ENCODE data around the gene KAT7. TPM values are rescaled to one million over a fixed set of nuclear protein-coding genes. Genes with fewer than 3 reads are reported as not detected.
A peak's percentile ranks its signal among the peaks of the same experiment; 100 is the strongest.

KAT7 gene
- polyA plus RNA-seq, 3 donors: 49.9 to 53.4 (median 50.0) TPM

GRCh38 chr17:49862781-49863331, 74.4 kb downstream of the KAT7 start:
- DNase-seq (ENCODE audit: low read depth in 3 of 3, low spot score in 2 of 3): no peak

- DNase-seq (ENCODE audit: low read depth in 3 of 3, low spot score in 2 of 3): no peak
These were observed 77.5 kb downstream of the KAT7 start for GRCh38 chr17:49866019-49866380.

- no peak for DNase-seq (ENCODE audit: low read depth in 3 of 3, low spot score in 2 of 3)
These were observed 78.5 kb downstream of the KAT7 start for GRCh38 chr17:49866882-49867413.

GRCh38 chr17:49869038-49869374, 80.5 kb downstream of the KAT7 start:
- DNase-seq (ENCODE audit: low read depth in 3 of 3, low spot score in 2 of 3): no peak

- DNase-seq (ENCODE audit: low read depth in 3 of 3, low spot score in 2 of 3): no peak
These were observed 81.8 kb downstream of the KAT7 start for GRCh38 chr17:49870298-49870697.

- DNase-seq (ENCODE audit: low read depth in 3 of 3, low spot score in 2 of 3): no peak
These were observed 82.7 kb downstream of the KAT7 start for GRCh38 chr17:49871211-49871610.

- no peak for DNase-seq (ENCODE audit: low read depth in 3 of 3, low spot score in 2 of 3)
These were observed 84.4 kb downstream of the KAT7 start for GRCh38 chr17:49872754-49873377.

- no peak for DNase-seq (ENCODE audit: low read depth in 3 of 3, low spot score in 2 of 3)
These were observed 85.0 kb downstream of the KAT7 start for GRCh38 chr17:49873466-49873865.

- no peak for DNase-seq (ENCODE audit: low read depth in 3 of 3, low spot score in 2 of 3)
These were observed 85.4 kb downstream of the KAT7 start for GRCh38 chr17:49873926-49874325.

GRCh38 chr17:49874911-49875310, 86.4 kb downstream of the KAT7 start:
- DNase-seq (ENCODE audit: low read depth in 3 of 3, low spot score in 2 of 3): no peak

GRCh38 chr17:49875685-49876084, 87.2 kb downstream of the KAT7 start:
- no peak for DNase-seq (ENCODE audit: low read depth in 3 of 3, low spot score in 2 of 3)

GRCh38 chr17:49878931-49879904, 90.7 kb downstream of the KAT7 start:
- no peak for DNase-seq (ENCODE audit: low read depth in 3 of 3, low spot score in 2 of 3)

GRCh38 chr17:49880291-49881053, 92.0 kb downstream of the KAT7 start:
- peak; percentile 36 to 67 (median 51) for DNase-seq (ENCODE audit: low read depth in 3 of 3, low spot score in 2 of 3)

- DNase-seq (ENCODE audit: low read depth in 3 of 3, low spot score in 2 of 3): no peak
These were observed 92.5 kb downstream of the KAT7 start for GRCh38 chr17:49881054-49881402.

- DNase-seq (ENCODE audit: low read depth in 3 of 3, low spot score in 2 of 3): no peak
These were observed 94.0 kb downstream of the KAT7 start for GRCh38 chr17:49882434-49882833.

Other genes with a start within 250 kb of the KAT7 start
- 1 to 10 TPM; 1.3 to 1.5 (median 1.4) TPM for gene NXPH3, start 212.8 kb upstream of the KAT7 start, polyA plus RNA-seq (ENCODE audit: insufficient read length in 3 of 3)
- 10 to 100 TPM; 62.8 to 70.9 (median 65.7) TPM for gene SPOP, start 110.6 kb upstream of the KAT7 start, polyA plus RNA-seq (ENCODE audit: insufficient read length in 3 of 3)
- 10 to 100 TPM; 85.4 to 95.6 (median 88.2) TPM for gene SLC35B1, start 80.7 kb upstream of the KAT7 start, polyA plus RNA-seq (ENCODE audit: insufficient read length in 3 of 3)
- gene FAM117A, start 24.6 kb upstream of the KAT7 start, polyA plus RNA-seq (ENCODE audit: insufficient read length in 3 of 3): 10 to 100 TPM; 16.4 to 17.8 (median 17.3) TPM
- gene TAC4, start 59.4 kb downstream of the KAT7 start, polyA plus RNA-seq (ENCODE audit: insufficient read length in 3 of 3): under 1 TPM in 2 of 3 donors, not detected in 1; 0.22 to 0.40 TPM
- gene DLX4, start 180.5 kb downstream of the KAT7 start, polyA plus RNA-seq (ENCODE audit: insufficient read length in 3 of 3): under 1 TPM; 0.28 to 0.61 (median 0.39) TPM
- gene DLX3, start 206.5 kb downstream of the KAT7 start, polyA plus RNA-seq (ENCODE audit: insufficient read length in 3 of 3): 1 to 10 TPM in 2 of 3 donors, under 1 TPM in 1; 0.64 to 2.0 (median 1.4) TPM

Measured in right renal cortex interstitium (tissue), 3 donors.